K562 (cell line): ENCODE measurements around the gene ACTG2. TPM values are rescaled to one million over a fixed set of nuclear protein-coding genes. Genes with fewer than 3 reads are reported as not detected.

Experiments
- ATAC-seq: fragments of 200-7000 bp; cut with Tn5 transposase; 3 replicates; pipeline ENCODE4 v1.9.1; 2020; ENCODE audit warnings: moderate library complexity
- BruUV-seq: library from RNA; stranded (reverse); fragments of 400-500 nt; replicated peaks from 2 replicates; lab custom pipeline; 2021; lab: Mats Ljungman, UMichigan
- CTCF ChIA-PET: fragments of 300-600 bp; formaldehyde crosslinking; extraction: SDS; loops from one replicate; lab custom pipeline; 2021; ENCODE audit warnings: low intra/inter-chr PET ratio; lab: Yijun Ruan, JAX
- POLR2A ChIA-PET: fragments of 300-600, 350-650 bp; sonication (Branson Sonifier 250); formaldehyde crosslinking; extraction: SDS; loops from one replicate; lab custom pipeline; 2021; ENCODE audit warnings: antibody characterized with exemption, inconsistent platforms; lab: Yijun Ruan, JAX
- DNase-seq, 4 experiments: peaks; one replicate each; pipeline versions ENCODE4 v3.0.0 to v3.0.0-alpha.2; 2011 to 2018; ENCODE audit warnings: low spot score in 3 of 4, mixed read lengths in 3 of 4; ENCODE audit errors: extremely low read depth in 1 of 4
- FAIRE-seq: peaks from 2 replicates; lab custom pipeline; 2011; peaks lifted over from hg19 to GRCh38; lab: Jason Lieb, UNC
- H2AFZ ChIP-seq: 2 replicates; pipeline ENCODE4 v1.6.0; 2011; ENCODE audit warnings: low read depth, low read length, control low read depth, inconsistent platforms
- H3K27ac ChIP-seq: fragments of 200-600 bp; 3 replicates; pipeline ENCODE4 v1.8.0; 2011; ENCODE audit warnings: low read depth, mild to moderate bottlenecking, control low read depth, inconsistent platforms, low read length, moderate library complexity, mixed read lengths; ENCODE audit errors: extremely low read depth
- H3K27me3 ChIP-seq, 2 experiments: fragments of 300-600 bp in 1 of 2; 2 replicates in 1 of 2; 3 replicates in 1 of 2; pipeline versions ENCODE4 v1.6.0 to v1.8.0; 2011; ENCODE audit warnings: inconsistent platforms in 2 of 2, low read length in 2 of 2, mild to moderate bottlenecking in 1 of 2, mixed read lengths in 1 of 2, moderate library complexity in 1 of 2; ENCODE audit not compliant: control insufficient read depth in 2 of 2, insufficient read depth in 2 of 2
- H3K36me3 ChIP-seq: fragments of 300-600 bp; 3 replicates; pipeline ENCODE4 v1.8.0; 2011; ENCODE audit warnings: mild to moderate bottlenecking, low read length, inconsistent platforms; ENCODE audit not compliant: control insufficient read depth, insufficient read depth
- H3K4me1 ChIP-seq, 2 experiments: fragments of 200-600 bp in 1 of 2; replicated peaks in 1 of 2; 2 replicates in 1 of 2; 3 replicates in 1 of 2; pipeline versions ENCODE4 v1.5.1 to v1.8.0; 2011; ENCODE audit warnings: inconsistent platforms in 2 of 2, low read length in 2 of 2, mild to moderate bottlenecking in 1 of 2, mixed read lengths in 1 of 2, moderate library complexity in 1 of 2; ENCODE audit not compliant: control insufficient read depth in 2 of 2, insufficient read depth in 2 of 2
- H3K4me2 ChIP-seq: 2 replicates; pipeline ENCODE4 v1.6.1; 2011; ENCODE audit warnings: low read length, control low read depth, inconsistent platforms, mixed read lengths; ENCODE audit not compliant: insufficient read depth
- H3K4me3 ChIP-seq: fragments of 200-600 bp; sonication (generic), shearing (Covaris generic); 2 replicates; pipeline ENCODE4 v1.5.1; 2016; ENCODE audit warnings: control low read depth, inconsistent platforms
- H3K79me2 ChIP-seq: fragments of 200-600 bp; 3 replicates; pipeline ENCODE4 v1.8.0; 2011; ENCODE audit warnings: low read length, inconsistent platforms; ENCODE audit not compliant: control insufficient read depth, insufficient read depth
- H3K9ac ChIP-seq, 2 experiments: 2 replicates each; pipeline versions ENCODE4 v1.6.0 to v1.6.1; 2011; ENCODE audit warnings: low read depth in 2 of 2, low read length in 2 of 2, control low read depth in 1 of 2, inconsistent platforms in 1 of 2, mild to moderate bottlenecking in 1 of 2, mixed read lengths in 1 of 2; ENCODE audit not compliant: insufficient read depth in 1 of 2
- H3K9me1 ChIP-seq: one replicate; pipeline ENCODE4 v1.6.0; 2011; ENCODE audit warnings: inconsistent platforms, mild to moderate bottlenecking, low read length, moderate library complexity; ENCODE audit not compliant: control insufficient read depth, insufficient read depth
- H3K9me3 ChIP-seq: replicated peaks from 2 replicates; pipeline ENCODE4 v1.5.1; 2011; ENCODE audit warnings: low read depth, low read length, inconsistent platforms; ENCODE audit not compliant: control insufficient read depth, insufficient read depth
- H4K20me1 ChIP-seq: replicated peaks from 2 replicates; pipeline ENCODE4 v1.6.1; 2011; ENCODE audit warnings: low read length, inconsistent platforms, mixed read lengths; ENCODE audit not compliant: control insufficient read depth, insufficient read depth
- CEBPG ChIP-seq, 3 experiments: fragments of 200-800 bp in 1 of 3; sonication (Bioruptor generic) in 1 of 3; sonication (generic) in 1 of 3; formaldehyde crosslinking in 1 of 3; IDR thresholded peaks in 2 of 3; conservative IDR thresholded peaks in 1 of 3; 2 replicates each; pipeline versions ENCODE4 v1.6.1 to v1.8.0; 2016 to 2022; ENCODE audit warnings: missing compliant biosample characterization in 2 of 3, missing genetic modification characterization in 2 of 3, mild to moderate bottlenecking in 1 of 3, missing genetic modification reagents in 1 of 3
- IRF2 ChIP-seq: sonication (generic); formaldehyde crosslinking; IDR thresholded peaks from 2 replicates; pipeline ENCODE4 v1.8.1; 2022; ENCODE audit warnings: mild to moderate bottlenecking, missing genetic modification reagents
- L3MBTL2 ChIP-seq: fragments of 450-650 bp; IDR thresholded peaks from 2 replicates; pipeline ENCODE4 v1.6.1; 2016; ENCODE audit warnings: mild to moderate bottlenecking, moderate library complexity
- ZNF444 ChIP-seq: fragments of 250-450 bp; sonication (Bioruptor Pico); IDR thresholded peaks from 2 replicates; pipeline ENCODE4 v1.4.0; 2020; ENCODE audit warnings: mild to moderate bottlenecking, moderate library complexity
- ZNF644 ChIP-seq: fragments of 200-800 bp; sonication (Bioruptor generic); IDR thresholded peaks from 2 replicates; pipeline ENCODE4 v1.6.1; 2016; ENCODE audit warnings: low read depth, missing genetic modification characterization, missing compliant biosample characterization
- whole genome bisulfite sequencing: fragments of 100-300 bp; shearing (Covaris generic); methylation state at CpG from one replicate; pipeline ENCODE4 v1.1.6; 2016; ENCODE audit warnings: low coverage, mixed read lengths; ENCODE audit not compliant: insufficient coverage; ENCODE audit errors: missing lambda C conversion rate; 5-methylcytosine and 5-hydroxymethylcytosine counted together
- in situ Hi-C: fragments of 300-500 bp; cut with MboI; formaldehyde crosslinking; loops from 4 replicates; pipeline ENCODE4 v1.15.0; 2018; ENCODE audit warnings: inconsistent platforms, mixed read lengths
- intact Hi-C: fragments of 100-400 bp; cut with micrococcal nuclease; formaldehyde crosslinking; loops from 2 replicates; pipeline ENCODE4 v1.14.2; 2022
- polyA plus RNA-seq, 8 experiments: library from polyadenylated mRNA; depleted of rRNA in 4 of 8; stranded (reverse) in 5 of 8; unstranded in 3 of 8; fragments of >200 nt; fragmentation: Nextera tagmentation in 2 of 8; fragmentation: Illumina TruSeq in 1 of 8; extraction: Ambion mirVana in 2 of 8; extraction: Trizol in 1 of 8; gene quantifications; 2 replicates each; pipeline versions ENCODE4 v1.2.1 to v1.2.3, GENCODE V29; 2011 to 2014; ENCODE audit warnings: inconsistent platforms in 1 of 8, missing spikeins in 1 of 8
- total RNA-seq, 7 experiments: library from RNA; depleted of rRNA in 6 of 7; stranded (reverse); fragments of >200 nt in 6 of 7; fragmentation: Illumina TruSeq in 2 of 7; extraction: Trizol in 2 of 7; gene quantifications; 2 replicates each; pipeline versions ENCODE4 v1.2.1 to v1.2.3, GENCODE V29; 2011 to 2021; ENCODE audit warnings: low replicate concordance in 1 of 7
- TF ChIP-seq, protein P1 (sequence below), 2 experiments: fragments of 450-650 bp in 1 of 2; sonication (generic) in 1 of 2; formaldehyde crosslinking in 1 of 2; IDR thresholded peaks in 1 of 2; conservative IDR thresholded peaks in 1 of 2; 2 replicates each; pipeline versions ENCODE4 v1.6.1 to v1.8.1; 2016 to 2023; ENCODE audit warnings: mild to moderate bottlenecking in 2 of 2, moderate library complexity in 2 of 2, inconsistent platforms in 1 of 2, missing genetic modification reagents in 1 of 2
- TF ChIP-seq, protein P2 (sequence below): fragments of 450-650 bp; IDR thresholded peaks from 2 replicates; pipeline ENCODE4 v1.6.1; 2018; ENCODE audit not compliant: partially characterized antibody
- TF ChIP-seq, protein P3 (sequence below): fragments of 250-450 bp; sonication (Bioruptor Pico); IDR thresholded peaks from 2 replicates; pipeline ENCODE4 v1.5.0; 2021

Gene ACTG2
- total and polyA plus RNA-seq, 9 of the 15 experiments (the other 6 are each of a cell fraction or from before 2014, with no cell fraction given), result 0.06 to 0.60 TPM; not detected in 7

DNA sequence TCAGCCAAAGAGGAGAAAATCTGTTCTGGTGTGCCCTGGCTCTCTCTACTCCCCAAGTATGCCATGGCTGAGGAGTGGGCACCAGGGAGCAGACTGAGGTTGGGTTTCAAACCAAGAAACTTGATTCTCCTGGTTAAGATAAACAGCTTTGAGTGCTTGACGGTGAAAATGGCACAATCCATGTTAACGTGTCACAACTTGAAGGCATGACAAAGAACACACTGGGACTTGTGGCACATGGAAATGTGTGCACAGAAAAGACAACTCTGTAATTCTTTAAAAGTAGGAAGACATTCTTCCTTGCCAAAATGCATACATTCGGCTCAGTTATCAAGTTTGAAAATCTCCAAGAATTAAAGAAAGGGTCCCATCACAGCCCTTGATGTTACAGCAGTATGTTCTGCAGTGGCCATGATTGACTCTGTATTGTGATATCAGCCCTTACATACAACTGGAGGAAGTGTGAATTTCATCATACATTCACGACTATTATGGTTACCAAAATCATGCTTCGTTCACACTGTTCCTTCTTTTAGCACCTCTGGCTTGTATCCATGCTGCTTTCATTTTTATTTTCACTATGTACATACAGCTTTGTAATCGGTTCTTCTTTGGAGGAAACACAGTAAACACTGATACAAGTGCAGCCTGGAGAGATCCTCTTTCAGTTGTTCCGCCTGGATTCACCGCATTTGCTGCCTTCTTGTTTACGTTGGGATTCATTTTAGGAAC, 15.6 kb upstream of the ACTG2 start:
- Histone ChIP-seq H3K4me2 (peak overlapping the region; percentile 53; the same call in 1 of the 2 replicates), H2AFZ (peak overlapping the region; percentile 65), H3K4me1 (no peaks in the 10 kb centered on the region; a peak in 2 of 5 replicates), H3K27me3 (no peaks in the 10 kb centered on the region; a peak in 1 of 5 replicates), H3K36me3 (no peaks in the 10 kb centered on the region; the same call in 2 of the 3 replicates), H3K79me2 (no peaks in the 10 kb centered on the region), H3K9me1 (no peaks in the 10 kb centered on the region), H3K9ac (no peak overlapping the region), H3K27ac (no peak overlapping the region), H3K9me3 (no peaks in the 10 kb centered on the region), H4K20me1 (no peaks in the 10 kb centered on the region), H3K4me3 (no peak overlapping the region)
- 6% methylated on average over 9 of the region's 9 CpGs for WGBS
- no peak for FAIRE-seq
- POLR2A ChIA-PET, result no interaction called here
- CTCF ChIA-PET, result no interaction called here
- ATAC-seq, result peak; percentile 63
- in situ Hi-C loops (no loop called here), intact Hi-C loops (no loop called here)
- DNase-seq, result no peak
- TF ChIP-seq CEBPG (CRISPR knock-in tag; IDR thresholded peaks at IDR 0.05) (no peak), CEBPG (tag; conservative IDR thresholded peaks at IDR 0.05 in 1 of 2, IDR thresholded peaks at IDR 0.05 in 1 of 2) (peak; percentile 11 to 60; a peak in 1 of 4 replicates), IRF2 (CRISPR knock-in tag) (no peak), L3MBTL2 (peak; percentile 59), ZNF644 (tag) (no peak), ZNF444 (CRISPR knock-in tag) (no peak)
- TF ChIP-seq, protein P1, sequence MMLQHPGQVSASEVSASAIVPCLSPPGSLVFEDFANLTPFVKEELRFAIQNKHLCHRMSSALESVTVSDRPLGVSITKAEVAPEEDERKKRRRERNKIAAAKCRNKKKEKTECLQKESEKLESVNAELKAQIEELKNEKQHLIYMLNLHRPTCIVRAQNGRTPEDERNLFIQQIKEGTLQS (IDR thresholded peaks at IDR 0.05), result peak; percentile 24; the same call in 1 of the 2 replicates
- TF ChIP-seq, protein P1 (CRISPR knock-in tag; conservative IDR thresholded peaks at IDR 0.05), result no peak
- TF ChIP-seq, protein P2, sequence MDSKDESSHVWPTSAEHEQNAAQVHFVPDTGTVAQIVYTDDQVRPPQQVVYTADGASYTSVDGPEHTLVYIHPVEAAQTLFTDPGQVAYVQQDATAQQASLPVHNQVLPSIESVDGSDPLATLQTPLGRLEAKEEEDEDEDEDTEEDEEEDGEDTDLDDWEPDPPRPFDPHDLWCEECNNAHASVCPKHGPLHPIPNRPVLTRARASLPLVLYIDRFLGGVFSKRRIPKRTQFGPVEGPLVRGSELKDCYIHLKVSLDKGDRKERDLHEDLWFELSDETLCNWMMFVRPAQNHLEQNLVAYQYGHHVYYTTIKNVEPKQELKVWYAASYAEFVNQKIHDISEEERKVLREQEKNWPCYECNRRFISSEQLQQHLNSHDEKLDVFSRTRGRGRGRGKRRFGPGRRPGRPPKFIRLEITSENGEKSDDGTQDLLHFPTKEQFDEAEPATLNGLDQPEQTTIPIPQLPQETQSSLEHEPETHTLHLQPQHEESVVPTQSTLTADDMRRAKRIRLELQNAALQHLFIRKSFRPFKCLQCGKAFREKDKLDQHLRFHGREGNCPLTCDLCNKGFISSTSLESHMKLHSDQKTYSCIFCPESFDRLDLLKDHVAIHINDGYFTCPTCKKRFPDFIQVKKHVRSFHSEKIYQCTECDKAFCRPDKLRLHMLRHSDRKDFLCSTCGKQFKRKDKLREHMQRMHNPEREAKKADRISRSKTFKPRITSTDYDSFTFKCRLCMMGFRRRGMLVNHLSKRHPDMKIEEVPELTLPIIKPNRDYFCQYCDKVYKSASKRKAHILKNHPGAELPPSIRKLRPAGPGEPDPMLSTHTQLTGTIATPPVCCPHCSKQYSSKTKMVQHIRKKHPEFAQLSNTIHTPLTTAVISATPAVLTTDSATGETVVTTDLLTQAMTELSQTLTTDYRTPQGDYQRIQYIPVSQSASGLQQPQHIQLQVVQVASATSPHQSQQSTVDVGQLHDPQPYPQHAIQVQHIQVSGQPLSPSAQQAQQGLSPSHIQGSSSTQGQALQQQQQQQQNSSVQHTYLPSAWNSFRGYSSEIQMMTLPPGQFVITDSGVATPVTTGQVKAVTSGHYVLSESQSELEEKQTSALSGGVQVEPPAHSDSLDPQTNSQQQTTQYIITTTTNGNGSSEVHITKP, result peak; percentile 29
- TF ChIP-seq, protein P3, sequence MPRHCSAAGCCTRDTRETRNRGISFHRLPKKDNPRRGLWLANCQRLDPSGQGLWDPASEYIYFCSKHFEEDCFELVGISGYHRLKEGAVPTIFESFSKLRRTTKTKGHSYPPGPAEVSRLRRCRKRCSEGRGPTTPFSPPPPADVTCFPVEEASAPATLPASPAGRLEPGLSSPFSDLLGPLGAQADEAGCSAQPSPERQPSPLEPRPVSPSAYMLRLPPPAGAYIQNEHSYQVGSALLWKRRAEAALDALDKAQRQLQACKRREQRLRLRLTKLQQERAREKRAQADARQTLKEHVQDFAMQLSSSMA (CRISPR knock-in tag), result no peak
- BruUV-seq, result no TSS peak
